ENCODE measurements around the gene CUX1. TPM values are rescaled to one million over a fixed set of nuclear protein-coding genes. Genes with fewer than 3 reads are reported as not detected.

CUX1 gene
- total RNA-seq, 1 donor from 2014 or later: 101 TPM

DNA sequence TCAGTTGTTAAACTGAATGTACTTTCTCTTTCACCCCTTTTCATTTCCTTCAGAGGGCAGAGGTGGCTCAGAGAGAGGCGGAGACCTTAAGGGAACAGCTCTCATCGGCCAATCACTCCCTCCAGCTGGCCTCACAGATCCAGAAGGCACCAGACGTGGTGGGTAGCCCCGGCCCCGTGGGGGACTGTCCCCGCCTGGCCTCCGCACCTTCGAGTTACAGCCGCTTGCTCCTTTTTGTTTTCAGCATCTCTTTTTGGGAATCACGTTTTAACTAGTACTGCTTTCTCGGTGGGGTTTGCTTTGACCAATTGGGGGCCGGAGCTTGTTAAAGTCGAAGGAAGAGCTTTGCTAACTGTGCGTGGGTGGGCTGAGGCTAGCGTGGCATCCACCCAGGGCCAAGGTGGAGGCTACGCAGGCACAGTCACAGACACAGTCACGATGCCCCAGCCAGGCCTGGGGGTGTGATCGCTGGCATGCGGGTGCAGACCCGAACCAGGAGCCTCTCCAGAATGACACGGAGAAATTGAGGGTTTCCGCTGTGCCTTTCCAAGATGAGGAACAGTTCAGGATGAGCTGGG is 353.1 kb downstream of the CUX1 start:
- H3K36me3 ChIP-seq: no peaks in the 10 kb centered on the region
- H3K4me3 ChIP-seq: no peak overlapping the region
- intact Hi-C loops (cut with DNase I): no loop called here
- peak overlapping the region; percentile 46 to 63 for H3K27ac ChIP-seq
- no peaks in the 10 kb centered on the region for H3K27me3 ChIP-seq
- TF ChIP-seq, protein P1, sequence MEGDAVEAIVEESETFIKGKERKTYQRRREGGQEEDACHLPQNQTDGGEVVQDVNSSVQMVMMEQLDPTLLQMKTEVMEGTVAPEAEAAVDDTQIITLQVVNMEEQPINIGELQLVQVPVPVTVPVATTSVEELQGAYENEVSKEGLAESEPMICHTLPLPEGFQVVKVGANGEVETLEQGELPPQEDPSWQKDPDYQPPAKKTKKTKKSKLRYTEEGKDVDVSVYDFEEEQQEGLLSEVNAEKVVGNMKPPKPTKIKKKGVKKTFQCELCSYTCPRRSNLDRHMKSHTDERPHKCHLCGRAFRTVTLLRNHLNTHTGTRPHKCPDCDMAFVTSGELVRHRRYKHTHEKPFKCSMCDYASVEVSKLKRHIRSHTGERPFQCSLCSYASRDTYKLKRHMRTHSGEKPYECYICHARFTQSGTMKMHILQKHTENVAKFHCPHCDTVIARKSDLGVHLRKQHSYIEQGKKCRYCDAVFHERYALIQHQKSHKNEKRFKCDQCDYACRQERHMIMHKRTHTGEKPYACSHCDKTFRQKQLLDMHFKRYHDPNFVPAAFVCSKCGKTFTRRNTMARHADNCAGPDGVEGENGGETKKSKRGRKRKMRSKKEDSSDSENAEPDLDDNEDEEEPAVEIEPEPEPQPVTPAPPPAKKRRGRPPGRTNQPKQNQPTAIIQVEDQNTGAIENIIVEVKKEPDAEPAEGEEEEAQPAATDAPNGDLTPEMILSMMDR (IDR thresholded peaks at IDR 0.05): no peak
- peaks cover 0 to 8% of the 10 kb centered on the region in 2 donors for H3K4me1 ChIP-seq
- DNase-seq (ENCODE audit: low spot score in 2 of 2): no peak
- H3K9me3 ChIP-seq: no peaks in the 10 kb centered on the region

- TF ChIP-seq, protein P1 (IDR thresholded peaks at IDR 0.05): no peak
- H3K27me3 ChIP-seq: no peaks in the 10 kb centered on the region
- peaks cover 0 to 5% of the 10 kb centered on the region in 2 donors for H3K36me3 ChIP-seq
- intact Hi-C loops (cut with DNase I): no loop called here
- no peak overlapping the region for H3K4me3 ChIP-seq
- H3K9me3 ChIP-seq: no peaks in the 10 kb centered on the region
- H3K4me1 ChIP-seq: peaks cover 0 to 13% of the 10 kb centered on the region in 2 donors
- no peak for DNase-seq (ENCODE audit: low spot score in 2 of 2)
- H3K27ac ChIP-seq: peak overlapping the region; percentile 26 to 63
Measured at GRCh38 chr7:102173669-102174068, 356.2 kb downstream of the CUX1 start.

- Histone ChIP-seq H3K27me3 (no peaks in the 10 kb centered on the region), H3K9me3 (no peaks in the 10 kb centered on the region), H3K4me1 (peaks cover 0 to 13% of the 10 kb centered on the region in 2 donors), H3K4me3 (no peak overlapping the region), H3K36me3 (peaks cover 6 to 22% of the 10 kb centered on the region in 2 donors), H3K27ac (no peak overlapping the region)
- TF ChIP-seq, protein P1 (IDR thresholded peaks at IDR 0.05): no peak
- no peak for DNase-seq (ENCODE audit: low spot score in 2 of 2)
- intact Hi-C loops (cut with DNase I): no loop called here
Measured at GRCh38 chr7:102175423-102176170, 358.2 kb downstream of the CUX1 start.

GRCh38 chr7:102178410-102178809 is 361.0 kb downstream of the CUX1 start:
- no peak for DNase-seq (ENCODE audit: low spot score in 2 of 2)
- Histone ChIP-seq H3K9me3 (no peaks in the 10 kb centered on the region), H3K4me3 (no peak overlapping the region), H3K27ac (no peak overlapping the region), H3K27me3 (no peaks in the 10 kb centered on the region), H3K4me1 (peaks cover 0 to 12% of the 10 kb centered on the region in 2 donors), H3K36me3 (peaks cover 19 to 31% of the 10 kb centered on the region in 2 donors)
- intact Hi-C loops (cut with DNase I): no loop called here
- TF ChIP-seq, protein P1 (IDR thresholded peaks at IDR 0.05): no peak

- peaks cover 26 to 50% of the 10 kb centered on the region in 2 donors for H3K36me3 ChIP-seq
- H3K4me3 ChIP-seq: no peak overlapping the region
- no peaks in the 10 kb centered on the region for H3K9me3 ChIP-seq
Measured at GRCh38 chr7:102180727-102181126, 363.3 kb downstream of the CUX1 start.

More at GRCh38 chr7:102180727-102181126, 363.3 kb downstream of the CUX1 start:
- peaks cover 0 to 5% of the 10 kb centered on the region in 2 donors for H3K4me1 ChIP-seq
- no peaks in the 10 kb centered on the region for H3K27me3 ChIP-seq
- intact Hi-C loops (cut with DNase I): no loop called here
- H3K27ac ChIP-seq: no peak overlapping the region
- TF ChIP-seq, protein P1 (IDR thresholded peaks at IDR 0.05): no peak
- no peak for DNase-seq (ENCODE audit: low spot score in 2 of 2)
